GM12891 (cell line): ENCODE measurements around the gene PCBP3.
"Not testable (repeated sequence)": the region's sequence is repeated elsewhere in the genome, so short reads cannot be mapped to it uniquely, and the experiment has no call there.

Experiments used
- DNase-seq: peaks from one replicate; pipeline ENCODE4 v3.0.0; 2011; ENCODE audit warnings: low spot score; ENCODE audit not compliant: insufficient read length
- FAIRE-seq: peaks from 2 replicates; lab custom pipeline; 2011; peaks lifted over from hg19 to GRCh38; lab: Jason Lieb, UNC
- PAX5 ChIP-seq: IDR thresholded peaks from 2 replicates; pipeline ENCODE4 v1.6.1; 2011; ENCODE audit warnings: low read length, moderate library complexity, mild to moderate bottlenecking; ENCODE audit not compliant: insufficient read depth, severe bottlenecking
- POLR2A ChIP-seq: IDR thresholded peaks from 2 replicates; pipeline ENCODE4 v1.6.1; 2011; ENCODE audit warnings: low read depth, low read length, control low read depth
- POLR2AphosphoS5 ChIP-seq: IDR thresholded peaks from 2 replicates; pipeline ENCODE4 v1.6.1; 2011; ENCODE audit warnings: low read depth, low read length, control low read depth
- POU2F2 ChIP-seq: IDR thresholded peaks from 2 replicates; pipeline ENCODE4 v1.6.1; 2011; ENCODE audit warnings: low read depth, mild to moderate bottlenecking, control low read depth, low read length, moderate library complexity
- SPI1 ChIP-seq: IDR thresholded peaks from 2 replicates; pipeline ENCODE4 v1.6.1; 2011; ENCODE audit warnings: low read depth, low read length, control low read depth
- TAF1 ChIP-seq: IDR thresholded peaks from 2 replicates; pipeline ENCODE4 v1.6.1; 2011; ENCODE audit warnings: low read depth, low read length, control low read depth

PCBP3 gene

GRCh38 chr21:45826676-45827301 is 183.3 kb downstream of the PCBP3 start:
- no peak for FAIRE-seq
- TF ChIP-seq PAX5 (no peak), SPI1 (no peak), POLR2A (no peak), POU2F2 (no peak), TAF1 (no peak), POLR2AphosphoS5 (no peak)
- no peak for DNase-seq

- FAIRE-seq (peak; percentile 85), DNase-seq (peak; percentile 44)
- TF ChIP-seq TAF1 (no peak), SPI1 (peak; percentile 82)
Observed at GRCh38 chr21:45827302-45827692, 183.8 kb downstream of the PCBP3 start.

- TF ChIP-seq POLR2AphosphoS5, result no peak
- TF ChIP-seq PAX5, result no peak
- no peak for TF ChIP-seq POLR2A
- no peak for TF ChIP-seq TAF1
- TF ChIP-seq SPI1, result no peak
- no peak for TF ChIP-seq POU2F2
- DNase-seq, result no peak
- no peak for FAIRE-seq
Observed at GRCh38 chr21:45827881-45828579, 184.5 kb downstream of the PCBP3 start.

GRCh38 chr21:45828580-45829570 is 185.3 kb downstream of the PCBP3 start:
- DNase-seq (no peak), FAIRE-seq (no peak)
- TF ChIP-seq POLR2A, result no peak
- TF ChIP-seq POU2F2, result no peak
- TF ChIP-seq SPI1, result no peak
- TF ChIP-seq POLR2AphosphoS5, result no peak

GRCh38 chr21:45829668-45830067 is 186.1 kb downstream of the PCBP3 start:
- DNase-seq (no peak), FAIRE-seq (no peak)
- TF ChIP-seq TAF1 (no peak), POU2F2 (no peak), POLR2AphosphoS5 (no peak), PAX5 (no peak), SPI1 (no peak), POLR2A (no peak)

GRCh38 chr21:45830221-45830640 is 186.7 kb downstream of the PCBP3 start:
- FAIRE-seq, result no peak
- TF ChIP-seq PAX5, result no peak
- no peak for DNase-seq

GRCh38 chr21:45830720-45831366 is 187.3 kb downstream of the PCBP3 start:
- TF ChIP-seq POLR2A (no peak), POLR2AphosphoS5 (no peak), TAF1 (no peak), POU2F2 (no peak), PAX5 (no peak), SPI1 (no peak)
- DNase-seq, result no peak
- no peak for FAIRE-seq

GRCh38 chr21:45831991-45832740 is 188.6 kb downstream of the PCBP3 start:
- no peak for DNase-seq
- FAIRE-seq, result no peak
- no peak for TF ChIP-seq TAF1
- no peak for TF ChIP-seq POLR2A
- no peak for TF ChIP-seq POU2F2
- no peak for TF ChIP-seq SPI1
- TF ChIP-seq PAX5, result no peak
- no peak for TF ChIP-seq POLR2AphosphoS5

GRCh38 chr21:45832741-45833235 is 189.3 kb downstream of the PCBP3 start:
- not testable (repeated sequence) for DNase-seq, FAIRE-seq

GRCh38 chr21:45833414-45833813 is 189.9 kb downstream of the PCBP3 start:
- no peak for FAIRE-seq
- TF ChIP-seq PAX5 (no peak), POLR2AphosphoS5 (no peak), POU2F2 (no peak), TAF1 (no peak), SPI1 (no peak), POLR2A (no peak)

More at GRCh38 chr21:45833414-45833813, 189.9 kb downstream of the PCBP3 start:
- DNase-seq, result no peak
